HG03439 (cell line): ENCODE measurements around the gene SLC24A3.

ENCODE experiments used
- ATAC-seq: cut with Tn5 transposase; IDR thresholded peaks from one replicate; pipeline ENCODE4 v1.9.1; 2021; ENCODE audit warnings: mild to moderate bottlenecking, moderate library complexity; ENCODE audit not compliant: unreplicated experiment

Gene SLC24A3

GRCh38 chr20:19528286-19529030 lies 316.0 kb downstream of the SLC24A3 start:
- ATAC-seq, result no peak

GRCh38 chr20:19530006-19530405 lies 317.6 kb downstream of the SLC24A3 start:
- ATAC-seq, result no peak

GRCh38 chr20:19531446-19531845 lies 319.0 kb downstream of the SLC24A3 start:
- ATAC-seq, result no peak

GRCh38 chr20:19538556-19538955 lies 326.1 kb downstream of the SLC24A3 start:
- no peak for ATAC-seq

GRCh38 chr20:19539191-19539590 lies 326.7 kb downstream of the SLC24A3 start:
- ATAC-seq, result no peak

GRCh38 chr20:19540392-19540791 lies 327.9 kb downstream of the SLC24A3 start:
- no peak for ATAC-seq

GRCh38 chr20:19543101-19543500 lies 330.7 kb downstream of the SLC24A3 start:
- ATAC-seq, result no peak

GRCh38 chr20:19544684-19545083 lies 332.2 kb downstream of the SLC24A3 start:
- no peak for ATAC-seq

GRCh38 chr20:19546648-19547047 lies 334.2 kb downstream of the SLC24A3 start:
- ATAC-seq, result no peak

- no peak for ATAC-seq
Measured at GRCh38 chr20:19547547-19547946, 335.1 kb downstream of the SLC24A3 start.

GRCh38 chr20:19549896-19550295 lies 337.5 kb downstream of the SLC24A3 start:
- no peak for ATAC-seq

GRCh38 chr20:19552221-19553180 lies 340.1 kb downstream of the SLC24A3 start:
- no peak for ATAC-seq

GRCh38 chr20:19554666-19555065 lies 342.2 kb downstream of the SLC24A3 start:
- no peak for ATAC-seq

- ATAC-seq, result no peak
Measured at GRCh38 chr20:19555726-19556125, 343.3 kb downstream of the SLC24A3 start.

GRCh38 chr20:19557291-19557690 lies 344.8 kb downstream of the SLC24A3 start:
- ATAC-seq, result no peak

GRCh38 chr20:19560881-19561480 lies 348.5 kb downstream of the SLC24A3 start:
- no peak for ATAC-seq

- ATAC-seq, result no peak
Measured at GRCh38 chr20:19562426-19562825, 350.0 kb downstream of the SLC24A3 start.

- no peak for ATAC-seq
Measured at GRCh38 chr20:19564261-19564660, 351.8 kb downstream of the SLC24A3 start.

GRCh38 chr20:19565736-19566135 lies 353.3 kb downstream of the SLC24A3 start:
- ATAC-seq, result no peak

- ATAC-seq, result no peak
Measured at GRCh38 chr20:19566226-19566945, 353.9 kb downstream of the SLC24A3 start.

- no peak for ATAC-seq
Measured at GRCh38 chr20:19568128-19568527, 355.7 kb downstream of the SLC24A3 start.
